GM10266 (cell line): ENCODE data around the gene LRCH1.

Experiments used
- DNase-seq: peaks from one replicate; pipeline ENCODE4 v3.0.0; 2012; ENCODE audit errors: extremely low spot score
- TF ChIP-seq, protein P1 (sequence below): IDR thresholded peaks from 2 replicates; pipeline ENCODE4 v1.5.1; 2012; ENCODE audit warnings: mild to moderate bottlenecking, low read depth; ENCODE audit not compliant: control insufficient read depth, insufficient read depth; ENCODE audit errors: missing control alignments

Gene LRCH1

DNA sequence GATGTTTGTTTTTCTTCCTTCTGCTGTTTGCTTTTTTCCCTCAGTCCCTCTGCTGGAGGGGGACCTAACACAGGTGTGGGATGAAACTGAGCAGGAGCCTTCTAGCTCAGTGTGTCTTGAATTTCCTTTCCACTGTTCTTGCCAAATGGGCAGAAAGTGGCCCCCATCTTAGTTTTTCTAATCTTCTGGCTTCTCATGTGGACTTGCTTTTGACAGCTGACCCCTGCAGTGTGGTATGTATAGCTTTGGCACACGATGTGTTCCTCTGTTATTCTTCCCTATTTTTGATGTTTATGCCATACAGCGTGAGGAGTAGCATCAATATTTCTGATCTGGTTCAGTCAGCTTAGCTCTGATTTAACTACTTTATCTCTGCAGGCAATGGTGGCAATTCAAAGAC, 8.3 kb downstream of the LRCH1 start:
- no peak for DNase-seq
- TF ChIP-seq, protein P1, sequence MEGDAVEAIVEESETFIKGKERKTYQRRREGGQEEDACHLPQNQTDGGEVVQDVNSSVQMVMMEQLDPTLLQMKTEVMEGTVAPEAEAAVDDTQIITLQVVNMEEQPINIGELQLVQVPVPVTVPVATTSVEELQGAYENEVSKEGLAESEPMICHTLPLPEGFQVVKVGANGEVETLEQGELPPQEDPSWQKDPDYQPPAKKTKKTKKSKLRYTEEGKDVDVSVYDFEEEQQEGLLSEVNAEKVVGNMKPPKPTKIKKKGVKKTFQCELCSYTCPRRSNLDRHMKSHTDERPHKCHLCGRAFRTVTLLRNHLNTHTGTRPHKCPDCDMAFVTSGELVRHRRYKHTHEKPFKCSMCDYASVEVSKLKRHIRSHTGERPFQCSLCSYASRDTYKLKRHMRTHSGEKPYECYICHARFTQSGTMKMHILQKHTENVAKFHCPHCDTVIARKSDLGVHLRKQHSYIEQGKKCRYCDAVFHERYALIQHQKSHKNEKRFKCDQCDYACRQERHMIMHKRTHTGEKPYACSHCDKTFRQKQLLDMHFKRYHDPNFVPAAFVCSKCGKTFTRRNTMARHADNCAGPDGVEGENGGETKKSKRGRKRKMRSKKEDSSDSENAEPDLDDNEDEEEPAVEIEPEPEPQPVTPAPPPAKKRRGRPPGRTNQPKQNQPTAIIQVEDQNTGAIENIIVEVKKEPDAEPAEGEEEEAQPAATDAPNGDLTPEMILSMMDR, result no peak

GRCh38 chr13:46561691-46562090, 8.7 kb downstream of the LRCH1 start:
- DNase-seq, result no peak

DNA sequence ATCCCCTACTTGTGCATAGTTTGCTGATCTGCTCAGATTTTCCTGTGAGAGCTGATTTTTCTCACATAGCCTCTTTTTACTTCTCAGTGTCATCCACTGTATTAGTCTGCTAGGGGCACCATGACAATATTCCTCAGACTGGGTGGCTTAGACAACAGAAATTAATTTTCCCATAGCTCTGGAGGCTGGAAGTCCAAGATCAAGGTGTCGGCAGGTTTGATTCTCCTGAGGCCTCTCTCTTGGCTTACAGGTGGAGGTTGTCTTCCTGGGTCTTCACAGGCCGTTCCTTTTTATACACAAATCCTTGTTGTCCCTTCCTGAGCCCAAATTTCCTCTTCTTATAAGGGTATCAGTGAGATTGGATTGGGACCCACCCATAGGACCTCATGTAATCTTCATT, 9.2 kb downstream of the LRCH1 start:
- DNase-seq, result no peak
- TF ChIP-seq, protein P1, result no peak

More at GRCh38 chr13:46561691-46562090, 8.7 kb downstream of the LRCH1 start:
- TF ChIP-seq, protein P1, result no peak

- DNase-seq, result no peak
- TF ChIP-seq, protein P1, result no peak
Measured at GRCh38 chr13:46562581-46562980, 9.6 kb downstream of the LRCH1 start.

- no peak for DNase-seq
- TF ChIP-seq, protein P1, result no peak
Measured at GRCh38 chr13:46565808-46566750, 13.1 kb downstream of the LRCH1 start.

DNA sequence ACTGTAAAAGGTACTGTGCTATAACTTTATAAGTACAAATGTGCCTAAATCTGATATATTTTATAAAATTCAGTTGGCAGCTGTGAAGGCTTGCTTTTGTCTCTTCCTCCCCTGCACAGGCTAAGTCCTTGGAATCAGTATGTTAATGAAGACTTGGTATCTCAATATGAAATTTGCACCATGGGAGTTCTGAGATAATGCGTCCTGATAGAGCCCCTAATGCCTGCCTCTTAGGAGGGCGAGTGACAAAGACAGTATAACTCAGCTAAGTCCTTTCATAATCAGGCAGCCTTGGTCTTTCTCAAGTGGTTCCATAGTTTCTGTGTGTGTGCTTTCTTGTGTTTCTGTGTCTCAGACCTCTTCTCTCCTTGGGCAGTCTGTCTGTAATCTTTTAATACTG, 14.7 kb downstream of the LRCH1 start:
- TF ChIP-seq, protein P1, result no peak
- DNase-seq, result no peak

DNA sequence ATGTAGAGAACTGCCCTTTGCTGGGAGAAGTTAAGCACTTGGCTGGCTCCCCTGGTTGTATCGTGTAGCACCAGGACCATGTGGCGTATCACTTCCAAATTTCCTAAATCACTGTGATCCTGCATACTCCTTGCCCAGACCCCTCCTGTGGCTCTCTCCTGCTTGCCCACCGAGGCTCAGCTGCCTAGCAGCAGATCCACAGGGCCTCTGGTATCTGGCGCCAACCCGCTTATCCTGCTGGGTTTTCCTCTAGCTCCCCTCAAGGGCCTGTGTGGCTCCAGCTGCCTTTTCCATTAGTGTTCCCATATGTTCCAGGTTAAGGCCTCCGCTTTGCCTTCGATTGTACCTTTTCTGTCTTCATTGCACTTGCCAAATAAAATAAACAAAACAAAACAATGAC, 16.5 kb downstream of the LRCH1 start:
- no peak for DNase-seq
- TF ChIP-seq, protein P1, result no peak
